Suprapubic skin (tissue), 3 donors: ENCODE results near the gene KRTAP10-6.
"Not testable (repeated sequence)": the region's sequence is repeated elsewhere in the genome, so short reads cannot be mapped to it uniquely, and the experiment has no call there.

Experiments used
- CTCF ChIP-seq, 2 donors: fragments of 200-600 bp in 1 of 2; fragments of 450-650 bp in 1 of 2; sonication (generic) in 1 of 2; IDR thresholded peaks; one replicate each; pipeline ENCODE4 v1.5.1; 2016 to 2019; ENCODE audit warnings: antibody characterized with exemption in 2 of 2, mild to moderate bottlenecking in 1 of 2, moderate library complexity in 1 of 2
- POLR2AphosphoS5 ChIP-seq, 3 donors: sonication (generic); formaldehyde crosslinking; IDR thresholded peaks; one replicate each; pipeline ENCODE4 v1.6.1; 2017; ENCODE audit warnings: antibody characterized with exemption in 3 of 3

- TF ChIP-seq CTCF, POLR2AphosphoS5 (IDR thresholded peaks at IDR 0.05): not testable (repeated sequence)
These were observed 18.5 kb downstream of the KRTAP10-6 start, which contains the start of gene KRTAP10-4 for GRCh38 chr21:44573630-44574456.
